OCI-LY3 (cell line): ENCODE results near the gene NAA35.

ENCODE experiments used
- H2AFZ ChIP-seq: fragments of 200-600, 300-600 bp; shearing (Covaris generic); 2 replicates; pipeline ENCODE4 v1.6.0; 2014; ENCODE audit warnings: antibody characterized with exemption, low read depth, low read length
- H3K27ac ChIP-seq: fragments of 200-600, 300-600 bp; sonication (generic); 2 replicates; pipeline ENCODE4 v1.5.1; 2014; ENCODE audit warnings: mild to moderate bottlenecking, low read length, moderate library complexity, mixed read lengths
- H3K27me3 ChIP-seq: fragments of 200-600, 300-600 bp; sonication (generic); 2 replicates; pipeline ENCODE4 v1.6.1; 2014; ENCODE audit warnings: low read depth, low read length, mixed read lengths
- H3K36me3 ChIP-seq: fragments of 200-600, 300-600 bp; sonication (generic); replicated peaks from 2 replicates; pipeline ENCODE3; 2014; ENCODE audit warnings: low read depth, low read length, mixed read lengths
- H3K4me1 ChIP-seq: fragments of 300-600, 200-600 bp; sonication (generic); 2 replicates; pipeline ENCODE4 v1.6.1; 2014; ENCODE audit warnings: low read length, mixed read lengths
- H3K4me2 ChIP-seq: fragments of 200-600, 300-600 bp; sonication (generic); 2 replicates; pipeline ENCODE4 v1.6.1; 2014; ENCODE audit warnings: low read length, mixed read lengths
- H3K4me3 ChIP-seq: fragments of 300-600, 200-600 bp; sonication (generic); 2 replicates; pipeline ENCODE4 v1.5.1; 2014; ENCODE audit warnings: antibody characterized with exemption, mild to moderate bottlenecking, low read length, moderate library complexity
- H3K79me2 ChIP-seq: fragments of 300-600, 200-600 bp; shearing (Covaris generic); 2 replicates; pipeline ENCODE4 v1.6.1; 2014; ENCODE audit warnings: mild to moderate bottlenecking, low read length, mixed read lengths
- H3K9ac ChIP-seq: fragments of 300-600, 200-600 bp; shearing (Covaris generic); 2 replicates; pipeline ENCODE4 v1.6.0; 2014; ENCODE audit warnings: mild to moderate bottlenecking, low read length, moderate library complexity
- H3K9me3 ChIP-seq: fragments of 200-600, 300-600 bp; shearing (Covaris generic); 2 replicates; pipeline ENCODE4 v1.6.1; 2014; ENCODE audit warnings: low read length, mixed read lengths; ENCODE audit not compliant: insufficient read depth
- H4K20me1 ChIP-seq: fragments of 200-600, 300-600 bp; sonication (generic); 2 replicates; pipeline ENCODE4 v1.6.1; 2016; ENCODE audit warnings: low read length, mixed read lengths; ENCODE audit not compliant: insufficient read depth
- EZH2phosphoT487 ChIP-seq: fragments of 200-600 bp; shearing (Covaris generic); IDR thresholded peaks from 2 replicates; pipeline ENCODE4 v1.6.1; 2018; ENCODE audit warnings: antibody characterized with exemption, mixed run types, low read depth
- TF ChIP-seq, protein P1 (sequence below): fragments of 200-600, 300-600 bp; sonication (generic); IDR thresholded peaks from 2 replicates; pipeline ENCODE4 v1.5.1; 2014; ENCODE audit warnings: antibody characterized with exemption, low read length, low read depth

The NAA35 gene

DNA sequence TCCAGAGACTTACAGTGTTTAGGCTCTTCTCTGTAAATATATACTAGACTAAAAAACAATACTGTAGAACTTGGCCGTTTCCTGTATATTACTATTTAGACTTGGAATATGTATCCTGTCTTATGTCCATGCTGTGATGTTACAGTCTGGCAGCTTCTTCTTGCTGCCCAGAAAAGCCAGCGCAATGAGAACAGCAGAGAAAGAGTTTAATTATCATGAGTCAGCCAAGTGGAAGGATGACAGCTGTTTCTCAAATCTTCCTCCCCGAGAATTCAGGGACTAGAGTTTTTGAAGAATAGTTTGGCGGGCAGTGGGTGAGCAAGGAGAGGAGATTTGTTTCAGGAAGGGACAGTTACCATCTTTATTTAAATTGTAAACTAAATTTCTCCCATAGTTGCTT is 37.5 kb downstream of the NAA35 start:
- no peak overlapping the region for H3K27ac ChIP-seq
- no peak overlapping the region for H3K9ac ChIP-seq

DNA sequence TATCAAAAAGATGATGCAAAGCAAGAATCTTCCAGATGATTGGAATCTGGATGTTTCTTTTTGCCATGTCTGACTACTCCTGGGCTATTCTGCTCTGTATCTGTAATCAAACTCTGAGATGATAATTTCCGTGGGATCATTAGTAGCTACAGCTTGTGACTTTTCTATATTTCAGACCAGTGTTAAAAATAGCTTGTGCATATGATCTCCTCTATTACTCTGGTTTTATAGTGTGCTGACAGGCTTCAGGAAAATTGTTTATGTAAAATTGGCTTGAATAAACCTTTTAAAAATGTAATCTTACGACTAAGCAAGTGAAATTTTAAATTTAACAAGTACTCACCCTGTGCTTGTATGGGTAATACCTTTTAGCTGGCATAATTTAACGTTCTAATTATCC is 40.4 kb downstream of the NAA35 start:
- no peaks in the 10 kb centered on the region for H3K4me1 ChIP-seq
- no peaks in the 10 kb centered on the region for H3K79me2 ChIP-seq
- no peak overlapping the region for H3K27ac ChIP-seq
- peaks cover 53% of the 10 kb centered on the region for H3K36me3 ChIP-seq
- H3K4me3 ChIP-seq = no peak overlapping the region
- no peak overlapping the region for H3K9ac ChIP-seq
- H2AFZ ChIP-seq = no peak overlapping the region
- no peaks in the 10 kb centered on the region for H4K20me1 ChIP-seq
- H3K4me2 ChIP-seq = no peak overlapping the region
- TF ChIP-seq EZH2phosphoT487 = no peak
- TF ChIP-seq, protein P1, sequence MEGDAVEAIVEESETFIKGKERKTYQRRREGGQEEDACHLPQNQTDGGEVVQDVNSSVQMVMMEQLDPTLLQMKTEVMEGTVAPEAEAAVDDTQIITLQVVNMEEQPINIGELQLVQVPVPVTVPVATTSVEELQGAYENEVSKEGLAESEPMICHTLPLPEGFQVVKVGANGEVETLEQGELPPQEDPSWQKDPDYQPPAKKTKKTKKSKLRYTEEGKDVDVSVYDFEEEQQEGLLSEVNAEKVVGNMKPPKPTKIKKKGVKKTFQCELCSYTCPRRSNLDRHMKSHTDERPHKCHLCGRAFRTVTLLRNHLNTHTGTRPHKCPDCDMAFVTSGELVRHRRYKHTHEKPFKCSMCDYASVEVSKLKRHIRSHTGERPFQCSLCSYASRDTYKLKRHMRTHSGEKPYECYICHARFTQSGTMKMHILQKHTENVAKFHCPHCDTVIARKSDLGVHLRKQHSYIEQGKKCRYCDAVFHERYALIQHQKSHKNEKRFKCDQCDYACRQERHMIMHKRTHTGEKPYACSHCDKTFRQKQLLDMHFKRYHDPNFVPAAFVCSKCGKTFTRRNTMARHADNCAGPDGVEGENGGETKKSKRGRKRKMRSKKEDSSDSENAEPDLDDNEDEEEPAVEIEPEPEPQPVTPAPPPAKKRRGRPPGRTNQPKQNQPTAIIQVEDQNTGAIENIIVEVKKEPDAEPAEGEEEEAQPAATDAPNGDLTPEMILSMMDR = no peak
- no peaks in the 10 kb centered on the region for H3K27me3 ChIP-seq
- no peaks in the 10 kb centered on the region for H3K9me3 ChIP-seq

More for the DNA sequence above, 37.5 kb downstream of the NAA35 start:
- Histone ChIP-seq H3K4me1 (no peaks in the 10 kb centered on the region), H3K4me2 (no peak overlapping the region), H3K36me3 (peaks cover 44% of the 10 kb centered on the region), H3K4me3 (no peak overlapping the region), H3K9me3 (no peaks in the 10 kb centered on the region), H3K79me2 (no peaks in the 10 kb centered on the region), H4K20me1 (no peaks in the 10 kb centered on the region), H2AFZ (no peak overlapping the region), H3K27me3 (no peaks in the 10 kb centered on the region)
- no peak for TF ChIP-seq EZH2phosphoT487
- TF ChIP-seq, protein P1 = no peak

DNA sequence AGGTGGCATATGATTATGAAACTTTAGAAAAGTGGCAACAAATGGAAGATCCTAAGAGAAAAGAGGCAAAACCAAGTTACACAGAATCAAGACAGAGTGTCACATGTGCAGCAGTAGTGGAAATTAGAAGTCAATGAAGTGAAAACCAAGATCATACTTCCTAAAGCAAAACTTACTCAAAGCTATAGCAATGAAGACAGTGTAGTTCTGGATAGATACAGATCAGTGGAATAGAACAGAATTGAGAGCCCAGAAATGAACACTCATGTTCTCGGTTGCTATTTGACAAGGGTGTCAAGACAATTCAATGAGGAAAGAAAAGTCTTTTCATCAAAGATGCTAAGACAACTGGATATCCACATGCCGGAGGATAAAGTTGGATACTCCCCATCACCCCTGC is 43.5 kb downstream of the NAA35 start:
- H3K27ac ChIP-seq = no peak overlapping the region
- peaks cover 38% of the 10 kb centered on the region for H3K36me3 ChIP-seq
- H3K4me1 ChIP-seq = no peaks in the 10 kb centered on the region
- H3K79me2 ChIP-seq = no peaks in the 10 kb centered on the region
- no peak overlapping the region for H3K4me3 ChIP-seq
- TF ChIP-seq EZH2phosphoT487 = no peak
- TF ChIP-seq, protein P1 = no peak
- H3K4me2 ChIP-seq = no peak overlapping the region
- no peaks in the 10 kb centered on the region for H4K20me1 ChIP-seq
- no peaks in the 10 kb centered on the region for H3K27me3 ChIP-seq
- no peak overlapping the region for H2AFZ ChIP-seq
- H3K9ac ChIP-seq = no peak overlapping the region
- no peaks in the 10 kb centered on the region for H3K9me3 ChIP-seq

DNA sequence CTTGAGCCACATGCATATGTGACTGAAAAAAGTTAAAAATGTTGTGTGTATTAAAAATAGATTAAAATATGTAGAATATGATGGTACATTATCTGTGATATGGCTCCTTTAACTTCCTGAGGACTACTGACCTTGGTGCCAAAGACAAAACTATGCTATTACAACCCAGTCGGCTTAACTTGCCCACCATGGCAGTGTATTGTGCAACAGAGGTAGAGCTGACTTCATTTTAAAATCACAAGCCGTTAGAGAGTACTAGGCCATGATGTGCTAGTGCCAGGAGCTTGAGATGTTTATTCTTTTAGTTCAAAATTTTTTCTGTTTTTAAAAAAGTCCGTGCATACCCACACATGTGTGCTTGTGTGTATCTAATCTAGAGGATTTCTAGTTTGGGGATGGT is 46.3 kb downstream of the NAA35 start:
- Histone ChIP-seq H3K9me3 (no peaks in the 10 kb centered on the region), H3K79me2 (no peaks in the 10 kb centered on the region), H3K4me1 (no peaks in the 10 kb centered on the region), H3K4me2 (no peak overlapping the region), H3K4me3 (no peak overlapping the region), H2AFZ (no peak overlapping the region), H3K27me3 (no peaks in the 10 kb centered on the region), H3K27ac (no peak overlapping the region), H3K36me3 (peaks cover 26% of the 10 kb centered on the region), H3K9ac (no peak overlapping the region), H4K20me1 (no peaks in the 10 kb centered on the region)
- no peak for TF ChIP-seq EZH2phosphoT487
- TF ChIP-seq, protein P1 = no peak
